ENCODE measurements around the gene RBM42.
"Not testable (repeated sequence)": the region's sequence is repeated elsewhere in the genome, so short reads cannot be mapped to it uniquely, and the experiment has no call there.

RBM42 gene

GRCh38 chr19:35628565-35629331, at the start of gene RBM42:
Gene RBM42 (plus strand): TSS chr19:35629036. CDS start chr19:35629154, 118 bp downstream.
- peak; percentile 99 for DNase-seq (ENCODE audit: insufficient read length, low spot score)
- peak; percentile 99 for FAIRE-seq

GRCh38 chr19:35582760-35583159, 46.1 kb upstream of the RBM42 start:
- FAIRE-seq, result no peak
- no peak for DNase-seq (ENCODE audit: insufficient read length, low spot score)

- FAIRE-seq (no peak), DNase-seq (ENCODE audit: insufficient read length, low spot score) (no peak)
These were observed 43.0 kb upstream of the RBM42 start, which contains the start of gene PMIS2 for GRCh38 chr19:35585848-35586247. Gene PMIS2 (plus strand): TSS chr19:35586173. CDS start chr19:35586260, 87 bp downstream.

- DNase-seq (ENCODE audit: insufficient read length, low spot score) (no peak), FAIRE-seq (no peak)
These were observed 41.5 kb upstream of the RBM42 start for GRCh38 chr19:35587321-35587720.

- no peak for FAIRE-seq
These were observed 38.0 kb upstream of the RBM42 start for GRCh38 chr19:35590875-35591274.

GRCh38 chr19:35592226-35592625, 36.6 kb upstream of the RBM42 start:
- peak; percentile 45 for DNase-seq (ENCODE audit: insufficient read length, low spot score)
- peak; percentile 84 for FAIRE-seq

More at GRCh38 chr19:35590875-35591274, 38.0 kb upstream of the RBM42 start:
- no peak for DNase-seq (ENCODE audit: insufficient read length, low spot score)

GRCh38 chr19:35595026-35595425, 33.8 kb upstream of the RBM42 start:
- not testable (repeated sequence) for FAIRE-seq

GRCh38 chr19:35595928-35596327, 32.9 kb upstream of the RBM42 start:
- DNase-seq (ENCODE audit: insufficient read length, low spot score), result no peak
- no peak for FAIRE-seq

More at GRCh38 chr19:35595026-35595425, 33.8 kb upstream of the RBM42 start:
- not testable (repeated sequence) for DNase-seq (ENCODE audit: insufficient read length, low spot score)

- DNase-seq (ENCODE audit: insufficient read length, low spot score), result peak; percentile 65
- peak; percentile 59 for FAIRE-seq
These were observed 32.4 kb upstream of the RBM42 start for GRCh38 chr19:35596366-35596999.

- no peak for DNase-seq (ENCODE audit: insufficient read length, low spot score)
- FAIRE-seq, result no peak
These were observed 26.9 kb upstream of the RBM42 start for GRCh38 chr19:35601971-35602370.

GRCh38 chr19:35604436-35604835, 24.4 kb upstream of the RBM42 start:
- FAIRE-seq; DNase-seq (ENCODE audit: insufficient read length, low spot score): not testable (repeated sequence)

- not testable (repeated sequence) for FAIRE-seq
These were observed 21.7 kb upstream of the RBM42 start for GRCh38 chr19:35607170-35607569.

GRCh38 chr19:35607661-35608060, 21.2 kb upstream of the RBM42 start:
- no peak for FAIRE-seq
- no peak for DNase-seq (ENCODE audit: insufficient read length, low spot score)

More at GRCh38 chr19:35607170-35607569, 21.7 kb upstream of the RBM42 start:
- DNase-seq (ENCODE audit: insufficient read length, low spot score), result not testable (repeated sequence)

- DNase-seq (ENCODE audit: insufficient read length, low spot score) (no peak), FAIRE-seq (peak; percentile 83)
These were observed 20.6 kb upstream of the RBM42 start for GRCh38 chr19:35608251-35608650.

GRCh38 chr19:35609851-35610353, 18.9 kb upstream of the RBM42 start:
- peak; percentile 72 for FAIRE-seq

GRCh38 chr19:35612224-35612558, 16.6 kb upstream of the RBM42 start:
- FAIRE-seq (no peak), DNase-seq (ENCODE audit: insufficient read length, low spot score) (no peak)

More at GRCh38 chr19:35609851-35610353, 18.9 kb upstream of the RBM42 start:
- peak; percentile 27 for DNase-seq (ENCODE audit: insufficient read length, low spot score)

- peak; percentile 99 for FAIRE-seq
- peak; percentile 91 for DNase-seq (ENCODE audit: insufficient read length, low spot score)
These were observed 16.1 kb upstream of the RBM42 start, which contains the start of gene HAUS5 for GRCh38 chr19:35612559-35613321. Gene HAUS5 (plus strand): TSS chr19:35612735. CDS start chr19:35612795, 60 bp downstream.

- DNase-seq (ENCODE audit: insufficient read length, low spot score), result no peak
- no peak for FAIRE-seq
These were observed 15.3 kb upstream of the RBM42 start for GRCh38 chr19:35613574-35613973.

GRCh38 chr19:35615036-35615435, 13.8 kb upstream of the RBM42 start:
- no peak for FAIRE-seq

GRCh38 chr19:35618857-35619256, 10.0 kb upstream of the RBM42 start:
- DNase-seq (ENCODE audit: insufficient read length, low spot score), result no peak
- no peak for FAIRE-seq

More at GRCh38 chr19:35615036-35615435, 13.8 kb upstream of the RBM42 start:
- no peak for DNase-seq (ENCODE audit: insufficient read length, low spot score)
